Measurements from ENCODE around the gene BMP10.
"Not testable (repeated sequence)": the region's sequence is repeated elsewhere in the genome, so short reads cannot be mapped to it uniquely, and the experiment has no call there.

Gene BMP10, protein sequence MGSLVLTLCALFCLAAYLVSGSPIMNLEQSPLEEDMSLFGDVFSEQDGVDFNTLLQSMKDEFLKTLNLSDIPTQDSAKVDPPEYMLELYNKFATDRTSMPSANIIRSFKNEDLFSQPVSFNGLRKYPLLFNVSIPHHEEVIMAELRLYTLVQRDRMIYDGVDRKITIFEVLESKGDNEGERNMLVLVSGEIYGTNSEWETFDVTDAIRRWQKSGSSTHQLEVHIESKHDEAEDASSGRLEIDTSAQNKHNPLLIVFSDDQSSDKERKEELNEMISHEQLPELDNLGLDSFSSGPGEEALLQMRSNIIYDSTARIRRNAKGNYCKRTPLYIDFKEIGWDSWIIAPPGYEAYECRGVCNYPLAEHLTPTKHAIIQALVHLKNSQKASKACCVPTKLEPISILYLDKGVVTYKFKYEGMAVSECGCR

DNA sequence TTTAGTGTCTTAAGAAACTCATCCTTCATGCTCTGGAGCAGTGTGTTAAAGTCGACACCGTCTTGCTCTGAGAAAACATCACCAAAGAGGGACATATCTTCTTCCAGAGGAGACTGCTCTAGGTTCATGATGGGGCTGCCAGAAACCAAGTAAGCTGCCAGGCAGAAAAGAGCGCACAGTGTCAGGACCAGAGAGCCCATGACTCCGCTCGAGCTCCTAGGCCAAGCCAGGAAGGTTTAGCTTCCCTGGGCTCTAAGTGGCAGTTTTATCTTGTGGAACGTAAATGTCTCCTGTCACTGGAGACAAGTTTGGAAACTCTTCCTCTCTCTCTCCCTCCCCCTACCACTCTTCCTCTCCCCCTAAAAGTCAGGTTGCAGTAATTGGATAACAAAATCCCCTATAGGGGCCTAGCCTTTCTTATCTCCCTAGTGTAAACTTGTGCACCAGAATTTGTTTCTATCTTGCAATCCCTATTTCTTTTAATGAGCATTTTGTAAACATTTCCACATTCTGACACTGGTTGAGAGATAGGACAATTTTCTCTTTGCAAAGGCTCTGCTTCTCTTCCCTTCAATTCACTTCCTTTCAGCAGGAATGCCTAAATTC, at the start of gene BMP10:
TSS of gene BMP10 (minus strand) at position 239 of the 606 bp plus-strand sequence. CDS start at position 200, 39 bp downstream.
- DNase-seq, result no peak

DNA sequence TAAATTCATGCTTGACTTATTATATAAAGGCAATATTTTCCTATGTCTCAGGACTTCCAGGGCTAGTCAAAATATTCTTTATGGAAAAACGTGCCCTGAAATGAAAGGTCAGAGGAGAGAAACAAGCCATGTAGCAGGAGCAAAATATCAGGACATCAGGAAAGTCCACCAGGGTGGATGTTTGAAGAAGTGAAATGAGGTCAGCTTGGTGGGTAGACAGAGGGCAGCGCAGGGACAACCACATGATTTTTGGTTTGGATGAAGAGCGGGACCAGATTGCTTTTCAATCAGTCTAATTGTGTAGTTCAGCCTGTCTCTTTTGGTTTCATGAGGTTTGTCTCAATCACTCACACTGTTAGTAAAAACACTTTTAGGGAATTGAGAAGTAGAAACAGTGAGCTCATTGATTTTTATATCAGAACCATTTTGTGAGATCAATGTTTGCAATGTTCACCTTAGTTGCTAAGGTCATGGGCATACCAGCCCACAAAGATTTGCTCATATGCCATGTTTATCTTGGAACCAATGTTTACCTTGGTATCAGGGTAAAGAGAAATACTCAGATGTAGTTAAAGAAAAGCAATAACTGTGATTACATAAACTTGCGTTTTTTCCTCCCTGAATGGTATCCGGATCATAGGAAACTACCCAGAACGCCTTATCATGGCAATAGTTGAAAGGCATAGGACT, 49.4 kb upstream of the BMP10 start:
- no peak for DNase-seq

DNA sequence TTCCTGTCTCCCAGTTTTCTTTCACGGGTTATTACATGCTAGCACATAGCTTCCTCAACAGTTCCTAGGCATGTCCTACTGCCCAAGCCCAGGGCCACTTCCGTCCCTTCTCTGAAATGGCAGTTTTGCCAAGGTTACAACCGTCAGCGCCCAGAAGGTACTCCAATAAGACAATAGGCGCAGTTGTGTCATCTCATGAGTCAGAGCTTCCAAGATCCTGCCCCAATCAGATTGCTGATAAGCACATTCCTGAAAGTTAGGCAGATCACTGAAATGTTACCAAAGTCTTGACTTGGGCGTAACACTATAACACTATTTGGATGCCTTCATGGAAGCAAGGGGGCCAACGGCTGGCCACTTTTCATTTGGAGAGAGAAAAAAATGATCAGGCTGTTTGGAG, 47.3 kb upstream of the BMP10 start:
- DNase-seq, result no peak

DNA sequence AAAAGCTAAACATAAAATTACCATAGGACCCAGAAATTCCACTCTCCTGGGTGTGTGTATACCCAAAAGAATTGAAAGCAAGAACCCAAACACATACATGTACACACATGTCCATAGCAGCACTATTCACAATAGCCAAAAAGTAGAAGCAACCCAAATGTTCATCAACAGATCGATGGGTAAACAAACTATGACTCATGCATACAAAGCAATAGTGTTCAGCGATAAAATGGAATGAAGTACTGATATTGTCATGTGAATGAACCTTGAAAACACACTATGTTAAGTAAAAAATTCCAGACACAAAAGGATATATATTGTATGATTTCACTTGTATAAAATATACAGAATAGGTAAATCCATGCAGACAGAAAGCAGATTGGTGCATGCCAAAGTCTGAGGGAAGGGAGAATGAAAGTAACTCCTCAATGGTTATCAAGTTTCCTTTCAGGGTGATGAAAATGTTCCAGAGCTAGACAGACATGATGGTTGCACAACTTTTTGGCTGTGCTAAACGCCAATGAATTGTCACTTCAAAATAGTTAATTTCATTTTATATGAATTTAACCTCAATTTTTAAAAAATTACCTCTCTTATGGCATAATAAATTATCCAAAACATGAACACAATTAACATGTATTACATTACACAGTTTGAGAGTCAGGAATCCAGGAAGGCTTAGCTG, 46.0 kb upstream of the BMP10 start:
- no peak for DNase-seq

DNA sequence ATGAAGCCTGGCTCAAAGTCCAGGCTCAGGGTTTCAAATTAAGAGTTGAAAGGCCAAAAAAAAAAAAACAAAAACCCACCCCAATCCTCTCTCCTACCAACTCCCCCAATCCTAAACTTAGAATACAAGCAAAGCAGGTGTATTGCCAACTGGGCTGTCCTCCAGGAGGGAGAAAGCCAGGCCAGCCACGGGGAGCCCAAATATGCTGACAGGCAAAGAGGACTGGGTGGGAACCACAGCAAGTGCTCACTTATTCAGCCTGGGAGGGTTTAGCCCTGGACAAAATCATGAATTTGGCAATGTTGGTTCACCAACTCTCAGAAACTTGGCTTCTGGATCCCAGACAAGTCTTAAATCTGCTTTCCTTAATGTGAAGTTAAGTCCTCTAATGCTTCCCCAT, 45.0 kb upstream of the BMP10 start:
- DNase-seq, result no peak

DNA sequence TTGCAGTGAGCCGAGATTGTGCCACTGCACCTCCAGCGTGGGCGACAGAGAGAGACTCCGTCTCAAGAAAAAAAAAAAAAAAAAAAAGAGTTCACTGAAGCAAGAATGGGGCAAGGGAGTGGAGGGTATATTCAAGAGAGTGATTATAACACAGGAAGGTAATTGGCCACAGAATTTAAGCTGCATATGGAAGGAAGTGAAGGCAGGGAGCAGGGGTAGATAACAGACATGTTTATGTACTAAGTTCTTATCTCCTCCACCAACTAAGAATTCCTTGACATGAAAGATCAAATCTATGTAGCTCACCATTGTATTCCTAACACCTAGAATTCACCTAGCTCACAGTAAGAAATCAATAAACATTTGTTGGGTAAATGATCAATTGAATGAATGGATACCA, 44.2 kb upstream of the BMP10 start:
- no peak for DNase-seq

DNA sequence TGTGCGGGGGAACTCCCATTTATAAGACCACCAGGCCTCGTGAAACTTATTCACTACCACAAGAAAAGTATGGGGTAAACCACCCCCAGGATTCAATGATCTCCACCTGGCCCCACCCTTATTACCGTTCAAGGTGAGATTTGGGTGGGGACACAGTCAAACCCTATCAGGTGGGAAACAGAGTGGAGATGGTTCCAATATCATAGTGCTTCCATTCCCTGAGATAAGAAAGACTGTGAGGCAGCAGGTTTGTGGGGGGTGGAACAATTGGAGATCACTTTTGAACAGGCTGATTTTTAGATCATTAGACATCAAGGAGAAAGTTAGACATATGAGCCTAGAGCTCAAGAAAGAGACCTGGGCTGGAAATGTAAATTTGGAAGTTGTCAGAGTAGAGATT, 42.2 kb upstream of the BMP10 start:
- DNase-seq, result no peak

DNA sequence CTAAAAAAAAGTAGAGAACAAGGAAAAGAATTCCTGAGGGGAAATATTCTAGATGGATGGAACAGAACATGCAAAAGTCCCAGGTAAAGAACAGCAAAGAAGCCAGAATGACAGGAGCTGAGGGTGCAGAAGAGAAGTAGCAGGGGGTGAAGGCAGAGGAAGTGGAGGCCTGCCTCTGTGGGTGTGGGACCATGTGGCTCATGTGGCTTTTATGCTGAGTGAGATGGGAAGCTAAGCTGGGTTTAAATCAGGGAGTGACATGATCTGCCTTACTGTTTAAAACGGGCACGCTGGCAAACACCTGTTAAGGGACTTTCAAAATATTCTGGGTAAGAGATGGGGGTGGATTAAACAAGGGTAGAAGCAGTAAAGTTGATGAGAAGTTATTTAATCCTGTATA, 41.5 kb upstream of the BMP10 start:
- peak; percentile 40 for DNase-seq

DNA sequence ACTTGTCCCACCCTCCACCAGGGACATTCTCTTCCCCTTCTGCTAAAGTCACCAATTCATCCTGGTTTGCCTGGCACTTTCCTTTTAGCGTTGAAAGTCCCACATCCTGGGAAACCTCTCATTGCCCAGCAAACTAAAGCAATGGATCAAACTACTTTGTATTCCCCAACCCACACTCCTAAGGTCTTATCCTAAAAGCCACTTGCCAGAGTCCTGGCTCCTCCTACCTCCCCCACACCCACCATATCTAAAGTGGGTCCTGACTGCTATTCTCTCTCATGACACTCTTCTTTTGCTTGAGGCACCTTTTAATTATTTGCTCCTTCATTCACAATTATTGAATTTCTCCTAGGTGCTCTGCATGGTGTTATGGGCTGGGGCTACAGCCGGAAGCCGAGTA, 40.9 kb upstream of the BMP10 start:
- DNase-seq, result no peak

DNA sequence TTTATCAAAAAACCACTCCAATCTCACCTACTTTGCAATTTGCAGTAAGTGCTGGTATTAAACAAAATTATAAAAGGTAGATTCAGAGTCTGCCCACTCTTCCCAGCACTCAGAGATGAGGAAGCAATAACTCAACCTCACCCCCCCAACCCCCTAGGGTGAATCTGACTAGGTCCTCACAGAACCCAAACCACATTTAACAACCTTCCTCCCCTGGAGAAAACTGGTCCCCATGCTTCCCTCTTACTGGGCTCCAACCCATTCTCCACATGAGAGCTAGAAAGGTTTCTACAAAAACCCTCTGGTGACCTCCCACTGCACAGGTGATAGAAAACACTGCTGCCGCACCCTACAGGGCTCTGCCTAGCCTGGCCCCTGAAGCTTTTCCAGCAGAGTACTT, 40.5 kb upstream of the BMP10 start:
- DNase-seq, result no peak

DNA sequence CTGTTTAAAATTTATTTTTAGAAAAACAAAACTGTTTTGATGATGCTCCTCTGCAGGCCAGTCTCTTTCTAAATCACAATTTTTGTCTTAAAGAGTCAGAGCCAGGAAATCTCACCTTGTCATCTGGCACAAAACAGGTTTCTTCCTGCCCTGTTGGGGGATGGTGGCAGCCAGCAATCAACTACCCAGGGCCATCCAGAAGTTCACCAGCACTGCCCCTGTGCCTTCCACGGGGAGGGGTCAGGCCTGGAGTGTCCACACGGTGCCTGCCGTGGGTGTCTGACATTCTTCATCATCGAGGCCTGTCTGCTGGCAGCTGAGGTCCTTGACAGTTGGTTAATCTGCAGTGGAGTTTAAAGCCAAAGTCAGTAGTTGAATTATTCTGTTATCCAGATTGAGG, 40.0 kb upstream of the BMP10 start:
- DNase-seq, result no peak

DNA sequence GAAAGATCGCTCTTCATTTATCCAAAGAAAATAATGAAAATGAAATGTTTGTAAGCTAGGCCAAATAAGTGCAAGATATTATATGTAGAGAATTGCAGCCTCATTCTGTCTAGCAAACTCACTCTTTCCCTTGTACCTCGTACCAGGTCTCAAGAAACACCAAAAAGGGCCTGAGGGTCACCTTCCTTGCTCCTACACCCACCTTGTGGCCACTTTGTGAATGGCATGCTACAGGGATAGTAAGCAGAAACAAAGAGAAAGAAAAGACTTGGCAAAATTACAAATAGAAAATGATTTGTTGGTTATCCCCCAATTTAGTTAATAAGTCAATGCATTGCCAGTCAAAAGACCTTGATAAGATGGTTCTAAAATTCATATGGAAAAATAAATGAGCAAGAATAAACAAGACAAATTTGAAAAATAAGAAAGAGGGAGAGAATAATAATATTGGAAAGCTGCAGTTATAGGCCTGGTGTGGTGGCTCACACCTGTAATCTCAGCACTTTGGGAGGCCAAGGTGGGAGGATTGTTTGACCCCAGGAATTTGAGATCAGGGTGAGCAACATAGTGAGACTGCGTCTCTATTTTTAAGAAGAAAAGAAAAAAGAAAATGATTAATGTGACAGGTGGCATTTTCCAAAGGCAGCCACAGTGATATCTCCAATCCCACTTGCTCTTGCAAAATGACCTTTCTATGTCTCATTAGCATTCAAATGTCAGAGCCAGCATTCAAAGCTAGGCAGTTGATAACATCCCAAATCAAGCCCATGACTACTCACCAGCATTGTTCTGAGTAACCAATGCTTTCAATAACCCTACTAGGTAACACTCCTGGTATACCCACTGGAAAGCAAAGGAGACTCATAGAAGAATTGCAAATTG, 38.8 kb upstream of the BMP10 start:
- DNase-seq, result peak; percentile 72

DNA sequence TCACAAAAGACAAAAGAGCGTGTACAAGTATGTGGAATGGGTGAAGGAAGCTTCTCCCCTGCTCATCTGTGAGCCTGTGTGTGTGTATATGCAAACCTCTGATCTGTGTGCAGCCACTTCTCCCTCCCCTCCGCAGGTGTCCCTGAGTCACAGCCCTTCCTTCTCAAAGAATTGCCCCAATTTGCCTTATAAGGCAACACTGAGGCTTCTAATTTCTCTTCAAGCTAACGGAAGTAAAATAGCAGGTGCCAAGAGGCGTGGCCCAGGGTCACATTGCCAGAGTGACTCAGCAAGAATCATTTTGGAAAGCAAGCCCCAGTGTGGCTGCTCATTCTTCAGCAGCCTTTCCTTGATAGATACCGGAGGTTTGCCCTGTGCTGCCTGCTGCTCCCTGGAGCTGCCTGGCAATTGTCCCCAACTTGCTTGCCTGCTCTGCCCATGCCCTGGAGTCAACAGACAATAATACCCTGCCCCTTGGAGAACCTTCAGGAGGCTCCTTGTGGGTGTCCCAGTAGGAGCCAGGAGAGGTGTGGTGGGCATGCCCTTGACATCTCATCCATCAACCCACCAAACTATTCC, 37.3 kb upstream of the BMP10 start:
- peak; percentile 86 for DNase-seq

DNA sequence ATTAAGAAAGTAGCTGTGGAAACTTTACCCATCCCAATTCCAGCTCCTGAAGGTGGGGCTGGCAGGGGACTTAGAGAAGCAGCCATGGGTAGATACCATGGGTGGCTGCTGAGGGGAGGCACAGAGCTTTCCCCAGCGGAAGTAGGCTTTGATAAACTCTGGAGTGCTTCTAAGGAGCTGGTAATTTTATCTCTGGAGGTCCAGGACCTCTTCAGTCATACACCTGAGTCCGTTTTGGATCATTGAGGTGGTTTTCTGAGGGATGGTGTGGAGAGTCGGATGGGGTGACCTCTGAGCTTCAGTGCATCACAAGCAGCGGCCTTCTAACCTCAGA, 36.7 kb upstream of the BMP10 start:
- no peak for DNase-seq

DNA sequence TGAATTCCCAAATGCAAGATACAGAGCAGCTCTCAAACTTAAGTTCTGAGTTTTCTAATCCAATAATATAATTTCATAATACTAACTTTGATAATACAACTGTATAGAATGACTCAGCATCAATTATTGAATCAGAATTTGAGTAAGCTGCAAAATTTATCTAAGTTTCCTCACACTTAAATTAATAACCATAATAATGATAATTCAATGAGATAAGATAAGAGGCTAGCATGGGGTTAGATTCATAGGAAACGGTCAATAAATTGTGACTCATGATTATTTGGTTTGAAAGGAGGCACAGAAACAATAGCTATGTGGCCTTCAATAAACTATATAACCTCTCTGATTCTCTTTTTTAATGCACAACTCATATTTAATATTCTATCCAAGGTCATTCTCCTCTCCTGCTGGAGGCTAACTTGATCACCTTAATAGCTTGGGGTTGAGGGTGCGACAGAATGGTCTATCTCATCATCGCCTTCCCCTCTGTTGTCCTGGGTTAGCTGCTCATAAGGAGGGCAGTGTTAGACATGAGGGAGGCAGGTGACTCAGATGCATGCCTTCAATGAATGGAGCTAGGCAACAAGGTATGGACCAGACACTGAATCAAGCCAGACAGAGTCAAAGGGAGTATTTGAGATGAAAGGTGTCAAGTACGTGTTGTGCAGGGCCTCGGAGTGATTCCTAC, 36.2 kb upstream of the BMP10 start:
- peak; percentile 11 for DNase-seq

DNA sequence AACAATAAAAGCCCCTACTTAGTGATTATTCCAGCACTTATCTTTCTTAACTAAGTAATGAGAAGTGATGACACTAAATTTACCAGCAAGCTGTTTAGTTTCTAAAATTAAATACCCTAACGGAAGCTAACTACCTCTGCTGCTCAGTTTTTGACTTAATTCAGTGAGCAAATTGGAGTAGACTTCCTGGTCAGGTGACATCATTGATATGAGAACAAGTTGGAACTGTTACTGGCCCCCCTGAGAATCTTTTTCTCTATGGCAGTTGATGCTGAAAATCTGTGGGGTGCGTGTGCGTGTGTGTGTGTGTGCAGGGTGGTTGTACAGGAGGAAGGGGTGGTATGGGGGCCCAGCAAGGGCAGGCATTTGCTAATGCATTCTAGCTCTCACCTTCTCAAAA, 35.5 kb upstream of the BMP10 start:
- DNase-seq, result no peak

DNA sequence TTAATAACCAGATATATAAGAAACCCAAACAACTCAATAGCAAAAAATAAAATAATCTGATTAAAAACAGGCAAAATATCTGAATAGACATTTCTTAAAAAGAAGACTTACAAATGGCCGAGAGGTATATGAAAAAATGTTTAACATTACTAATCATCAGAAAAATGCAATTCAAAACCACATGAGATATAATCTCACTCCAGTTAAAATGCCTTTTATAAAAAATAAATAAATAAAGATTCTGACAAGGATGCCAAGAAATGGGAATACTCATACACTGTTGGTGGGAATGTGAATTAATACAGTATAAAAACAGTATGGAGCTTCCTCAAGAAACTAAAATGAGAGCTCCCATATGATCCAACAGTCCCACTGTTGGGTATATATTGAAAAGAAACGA, 33.9 kb upstream of the BMP10 start:
- no peak for DNase-seq

DNA sequence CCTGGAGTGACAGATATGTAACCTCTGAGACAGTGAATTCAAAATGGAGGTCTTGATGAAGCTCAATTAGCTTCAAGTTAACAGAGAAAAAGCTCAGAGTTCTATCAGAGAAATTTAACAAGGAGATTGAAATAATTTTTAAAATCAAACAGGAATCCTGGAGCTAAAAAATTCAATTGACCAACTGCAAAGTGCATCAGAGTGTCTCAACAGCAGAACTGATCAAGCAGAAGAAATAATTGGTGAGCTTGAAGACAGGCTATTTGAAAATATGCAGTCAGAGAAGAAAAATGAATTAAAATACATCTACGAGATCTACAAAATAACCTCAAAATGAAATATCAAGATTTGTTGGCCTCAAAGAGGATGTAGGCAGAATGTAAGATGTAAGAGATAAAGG, 30.4 kb upstream of the BMP10 start:
- no peak for DNase-seq

DNA sequence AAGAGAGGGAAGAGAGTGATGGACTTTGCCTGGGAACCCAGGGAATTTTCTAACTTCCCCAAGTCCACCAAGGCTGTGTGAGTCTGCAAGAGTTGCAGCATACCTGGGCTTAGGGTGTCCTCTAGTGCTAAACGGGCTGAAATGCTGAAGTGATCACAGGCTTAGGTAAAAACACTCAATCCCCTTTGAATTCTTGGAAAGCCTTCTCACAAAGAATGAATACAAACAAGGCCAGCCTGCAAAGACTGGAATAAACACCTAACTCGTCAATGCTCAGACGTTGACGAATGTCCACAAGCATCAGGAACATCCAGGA, 30.0 kb upstream of the BMP10 start:
- DNase-seq, result no peak

DNA sequence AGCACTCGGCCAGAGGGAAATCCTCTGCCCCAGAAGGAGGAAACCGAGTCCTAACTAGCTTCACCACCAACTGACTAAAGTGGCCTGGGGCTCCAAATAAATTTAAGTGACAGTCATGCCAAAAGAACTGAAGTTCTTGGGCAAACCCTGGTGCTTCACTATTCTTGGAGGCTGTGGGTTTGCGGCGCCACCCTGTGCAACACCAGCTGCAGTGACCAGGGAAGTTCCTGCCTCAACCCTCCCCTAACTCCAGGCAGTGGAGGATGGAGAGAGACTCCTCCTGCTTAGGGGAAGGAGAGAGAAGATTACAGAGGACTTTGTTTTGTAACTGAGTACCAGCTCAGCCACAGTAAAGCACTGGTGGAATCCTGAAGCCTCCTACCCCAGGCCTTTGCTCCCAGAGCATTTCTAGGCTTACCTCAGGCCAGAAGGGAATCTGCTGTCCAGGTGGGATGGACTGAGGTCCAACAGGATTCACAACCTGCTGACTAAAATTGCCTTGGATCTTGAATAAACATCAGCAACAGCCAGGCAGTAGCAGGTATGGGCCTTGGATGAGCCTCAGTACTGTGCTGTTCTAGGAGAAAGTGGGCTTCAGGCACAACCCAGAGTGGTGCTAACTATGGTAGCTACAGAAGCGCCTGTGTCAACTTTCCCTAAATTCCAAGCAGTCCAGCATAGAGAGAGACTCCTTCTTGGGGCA, 29.4 kb upstream of the BMP10 start:
- no peak for DNase-seq

DNA sequence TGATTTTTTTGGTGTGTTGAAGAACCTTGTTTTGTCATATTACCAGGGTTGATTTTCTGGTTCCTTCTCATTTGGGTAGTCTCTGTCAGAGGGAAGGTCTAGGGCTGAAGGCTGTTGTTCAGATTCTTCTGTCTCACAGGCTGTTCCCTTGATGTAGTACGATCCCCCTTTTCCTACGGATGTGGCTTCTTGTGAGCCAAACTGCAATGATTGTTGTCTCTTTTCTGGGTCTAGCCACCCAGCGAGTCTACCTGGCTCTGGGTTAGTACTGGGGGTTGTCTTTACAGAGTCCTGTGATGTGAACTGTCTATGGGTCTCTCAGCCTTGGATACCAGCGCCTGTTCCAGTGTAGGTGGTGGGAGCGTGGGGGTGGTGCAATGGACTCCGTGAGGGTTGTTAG, 24.8 kb upstream of the BMP10 start:
- DNase-seq, result not testable (repeated sequence)

All from activated naive CD4-positive, alpha-beta T cell treated with Interleukin-2 at 50 U/mL for 16 hours (primary cell).